Caki2 (cell line): ENCODE measurements around the gene RESF1. TPM values are rescaled to one million over a fixed set of nuclear protein-coding genes. Genes with fewer than 3 reads are reported as not detected.

ENCODE experiments used
- DNase-seq: peaks from one replicate; pipeline ENCODE4 v3.0.0-alpha.2; 2015; ENCODE audit warnings: low read depth
- in situ Hi-C: cut with HindIII; loops from 2 replicates; pipeline ENCODE4 v1.10.0; 2016; ENCODE audit warnings: low sequenced_read_pairs, low pct_unique_long_range_greater_than_20kb, mixed read lengths
- total RNA-seq: library from RNA; depleted of rRNA; stranded (reverse); fragments of >200 nt; shearing (Covaris generic); gene quantifications from 2 replicates; pipeline ENCODE4 v1.2.3, GENCODE V29; 2014; ENCODE audit warnings: low replicate concordance; rRNA removed

Gene RESF1
- total RNA-seq, 1 experiment from 2014 or later, result 7.9 TPM

DNA sequence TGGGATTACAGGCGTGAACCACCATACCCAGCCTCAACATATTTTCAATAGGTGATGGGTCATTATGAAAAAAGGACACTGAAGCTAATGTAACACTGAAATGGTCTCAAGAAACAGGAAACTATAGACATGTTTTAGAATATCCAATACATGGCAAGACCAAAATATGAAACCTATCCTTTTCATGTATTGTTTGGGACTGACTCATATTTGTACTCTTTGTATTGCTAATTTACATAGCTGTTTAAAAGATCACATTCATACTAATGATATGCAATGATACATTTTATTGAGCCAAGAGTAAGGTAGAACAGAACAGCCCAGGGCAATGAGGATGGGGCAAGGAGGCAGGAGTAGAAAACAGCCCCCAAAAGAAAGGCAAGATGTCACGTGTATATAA lies 32.6 kb downstream of the RESF1 start:
- in situ Hi-C loops, result no loop called here
- no peak for DNase-seq

DNA sequence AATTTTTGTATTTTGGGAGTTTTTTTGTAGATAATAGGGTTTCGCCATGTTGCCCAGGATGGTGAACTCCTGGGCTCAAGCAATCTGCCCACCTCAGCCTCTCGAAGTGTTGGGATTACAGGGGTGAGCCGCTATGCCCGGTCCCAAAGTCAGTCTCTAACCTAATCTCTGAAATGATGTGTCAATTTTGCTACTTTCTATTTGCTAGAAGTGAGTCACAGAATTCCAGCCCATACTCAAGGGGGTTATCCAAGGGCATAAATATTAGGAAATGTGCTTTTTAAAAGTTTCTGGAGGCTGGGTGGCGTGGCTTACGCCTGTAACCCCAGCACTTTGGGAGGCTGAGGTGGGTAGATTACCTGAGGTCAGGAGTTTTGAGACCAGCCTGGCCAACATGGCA lies 40.5 kb downstream of the RESF1 start:
- in situ Hi-C loops, result no loop called here
- DNase-seq, result no peak

DNA sequence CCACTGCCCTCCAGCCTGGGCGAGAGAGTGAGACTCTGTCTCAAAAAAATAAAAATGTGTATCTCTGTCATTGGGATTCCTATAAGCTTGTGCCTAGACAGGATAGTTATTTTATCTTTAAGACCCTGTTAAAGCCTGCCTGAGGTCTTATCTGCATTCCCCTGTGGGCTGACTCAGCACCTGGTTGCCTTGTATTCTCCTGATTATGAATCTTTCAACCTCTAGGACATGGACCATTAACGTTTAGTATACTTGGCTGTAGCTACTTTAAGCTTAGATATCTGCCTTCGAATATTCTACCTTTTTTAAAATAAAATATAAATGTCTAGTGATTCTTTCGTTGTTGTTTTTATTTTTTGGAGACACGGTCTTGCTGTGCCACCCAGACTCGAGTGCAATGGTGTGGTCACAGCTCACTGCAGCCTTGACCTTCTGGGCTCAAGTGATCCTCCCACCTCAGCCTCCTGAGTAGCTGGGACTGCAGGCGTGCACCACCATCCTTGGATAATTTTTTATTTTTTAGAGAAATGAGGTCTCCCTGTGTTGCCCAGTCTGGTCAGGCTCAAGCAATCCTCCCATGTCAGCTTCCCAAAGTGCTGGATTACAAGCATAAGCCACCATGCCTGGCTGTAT lies 41.3 kb downstream of the RESF1 start:
- in situ Hi-C loops, result no loop called here
- DNase-seq, result no peak

DNA sequence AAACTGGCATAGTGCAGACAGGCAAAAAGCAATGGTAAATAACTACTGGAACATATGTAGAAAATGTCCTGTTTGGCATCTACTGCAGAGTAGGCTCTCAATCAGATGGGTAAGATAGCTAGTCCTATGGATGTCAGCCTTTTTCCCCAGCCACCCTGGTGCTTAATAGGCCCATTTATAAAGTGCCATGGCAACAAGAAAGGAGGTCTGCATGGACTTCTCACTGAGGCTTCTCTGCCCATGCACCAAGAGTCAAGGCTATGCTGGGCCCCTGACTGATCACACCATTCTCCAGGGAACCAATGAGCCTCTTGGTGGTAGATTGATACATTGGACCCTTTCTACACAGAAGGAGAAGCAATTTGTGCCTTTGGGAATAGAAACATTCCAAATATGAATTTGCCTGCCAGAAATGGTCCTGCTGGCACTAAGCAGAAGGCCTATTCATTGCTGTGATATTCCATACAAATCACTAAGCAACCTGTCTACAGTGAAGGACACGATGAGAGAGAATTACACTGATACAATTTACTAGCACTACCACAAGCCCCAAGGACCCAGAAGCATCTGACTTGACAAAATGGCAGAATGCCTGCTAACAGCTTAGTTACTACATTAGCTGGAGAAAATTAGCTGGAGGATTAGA lies 43.8 kb downstream of the RESF1 start:
- in situ Hi-C loops, result no loop called here

DNA sequence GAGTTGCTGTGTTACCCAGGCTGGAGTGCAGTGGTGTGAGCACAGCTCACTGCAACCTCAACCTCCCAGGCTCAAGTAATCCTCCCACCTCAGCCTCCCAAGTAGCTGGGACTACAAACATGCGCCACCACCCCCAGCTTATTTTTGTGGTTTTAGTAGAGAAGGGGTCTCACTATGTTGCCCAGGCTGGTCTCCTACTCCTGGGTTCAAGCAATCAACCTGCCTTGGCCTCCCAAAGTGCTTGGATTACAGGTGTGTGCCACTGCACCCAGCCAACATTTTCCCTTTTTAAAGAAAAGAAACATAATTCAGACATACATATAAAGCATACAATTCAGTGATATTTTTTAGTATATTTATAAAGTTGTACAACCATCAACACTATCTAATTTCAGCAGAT lies 44.4 kb downstream of the RESF1 start:
- DNase-seq, result no peak
- in situ Hi-C loops, result no loop called here

More for the DNA sequence above, 43.8 kb downstream of the RESF1 start:
- no peak for DNase-seq

DNA sequence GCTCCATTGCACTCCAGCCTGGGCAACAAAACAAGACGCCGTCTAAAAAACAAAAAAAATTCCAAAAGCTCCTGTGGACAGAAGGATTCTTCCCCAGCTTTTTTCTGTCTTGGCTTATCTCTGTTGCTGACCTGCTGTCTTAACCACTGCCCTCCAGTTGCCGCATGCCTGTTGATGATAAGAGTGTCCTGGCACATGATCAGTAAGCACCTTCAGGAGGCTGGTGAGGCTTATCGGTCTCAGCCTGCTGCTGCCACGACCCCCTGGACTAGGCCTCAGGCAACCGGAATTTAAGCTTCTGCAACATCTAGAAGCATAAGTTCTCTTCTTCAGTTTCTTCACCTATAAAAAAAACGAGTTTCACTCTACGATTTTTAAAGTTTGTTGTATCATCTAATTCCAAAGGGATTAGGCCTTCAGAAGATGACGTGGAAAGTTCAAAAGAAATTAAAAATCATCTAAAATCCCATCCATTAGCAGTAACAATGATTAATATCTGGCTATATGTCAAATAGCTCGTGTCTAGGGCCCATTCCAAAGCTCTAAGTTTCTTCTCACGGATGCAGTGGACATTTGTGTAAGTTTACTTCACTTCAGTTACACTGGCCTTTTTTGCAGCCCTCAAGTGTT lies 46.4 kb downstream of the RESF1 start:
- no peak for DNase-seq
- in situ Hi-C loops, result no loop called here

Other genes with a start within 250 kb of the RESF1 start
- 6.3 and 7.9 TPM in 2 replicates for gene AMN1, start 230.4 kb upstream of the RESF1 start, total RNA-seq
- gene BICD1, start 147.4 kb downstream of the RESF1 start, total RNA-seq, result 11.1 and 13.5 TPM in 2 replicates